Effector CD4-positive, alpha-beta T cell (primary cell): ENCODE data around the gene CCS.
A peak's percentile ranks its signal among the peaks of the same experiment; 100 is the strongest.
"Not testable (repeated sequence)": the region's sequence is repeated elsewhere in the genome, so short reads cannot be mapped to it uniquely, and the experiment has no call there.

Experiments
- DNase-seq: peaks from one replicate; pipeline ENCODE4 v3.0.0-alpha.2; 2020

Gene CCS

GRCh38 chr11:66628061-66628603 is 35.1 kb downstream of the CCS start:
- no peak for DNase-seq

- DNase-seq: no peak
Observed at GRCh38 chr11:66629356-66629755, 36.4 kb downstream of the CCS start.

- no peak for DNase-seq
Observed at GRCh38 chr11:66631883-66632282, 38.9 kb downstream of the CCS start.

GRCh38 chr11:66632952-66633351 is 40.0 kb downstream of the CCS start:
- DNase-seq: no peak

GRCh38 chr11:66636411-66636810 is 43.4 kb downstream of the CCS start:
- DNase-seq: no peak

GRCh38 chr11:66637557-66638176 is 44.7 kb downstream of the CCS start:
- DNase-seq: no peak

GRCh38 chr11:66638177-66639065 is 45.4 kb downstream of the CCS start, which contains the start of gene RBM4:
TSS of gene RBM4 (plus strand) at chr11:66638703. CDS start at chr11:66639712, 1,009 bp downstream.
- DNase-seq: peak; percentile 96

GRCh38 chr11:66639066-66639813 is 46.3 kb downstream of the CCS start:
- peak; percentile 21 for DNase-seq

GRCh38 chr11:66639814-66640340 is 46.9 kb downstream of the CCS start:
- not testable (repeated sequence) for DNase-seq

- no peak for DNase-seq
Observed at GRCh38 chr11:66641834-66642233, 48.8 kb downstream of the CCS start.

- DNase-seq: no peak
Observed at GRCh38 chr11:66643745-66644437, 50.9 kb downstream of the CCS start.

GRCh38 chr11:66646828-66647227 is 53.8 kb downstream of the CCS start:
- DNase-seq: no peak

GRCh38 chr11:66649903-66650302 is 56.9 kb downstream of the CCS start:
- no peak for DNase-seq

- DNase-seq: no peak
Observed at GRCh38 chr11:66651016-66651415, 58.0 kb downstream of the CCS start.

- DNase-seq: no peak
Observed at GRCh38 chr11:66652651-66653050, 59.7 kb downstream of the CCS start.

- DNase-seq: no peak
Observed at GRCh38 chr11:66653123-66653522, 60.1 kb downstream of the CCS start.
